Measurements from ENCODE around the gene ZNF423.

The ZNF423 gene

GRCh38 chr16:49822649-49823370 lies 33.1 kb downstream of the ZNF423 start:
- DNase-seq = no peak

GRCh38 chr16:49821614-49822282 lies 34.2 kb downstream of the ZNF423 start:
- DNase-seq = no peak

GRCh38 chr16:49821156-49821555 lies 34.8 kb downstream of the ZNF423 start:
- DNase-seq = no peak

GRCh38 chr16:49817754-49818507 lies 38.0 kb downstream of the ZNF423 start:
- no peak for DNase-seq

- DNase-seq = no peak
These were observed 39.0 kb downstream of the ZNF423 start for GRCh38 chr16:49816875-49817274.

GRCh38 chr16:49811644-49812334 lies 44.1 kb downstream of the ZNF423 start:
- DNase-seq = no peak

- DNase-seq = no peak
These were observed 45.1 kb downstream of the ZNF423 start for GRCh38 chr16:49810831-49811230.

- no peak for DNase-seq
These were observed 46.4 kb downstream of the ZNF423 start for GRCh38 chr16:49809561-49809960.

- no peak for DNase-seq
These were observed 46.9 kb downstream of the ZNF423 start for GRCh38 chr16:49809062-49809461.

- no peak for DNase-seq
These were observed 49.5 kb downstream of the ZNF423 start for GRCh38 chr16:49806446-49806845.

- DNase-seq = no peak
These were observed 54.6 kb downstream of the ZNF423 start for GRCh38 chr16:49801290-49801689.

- DNase-seq = no peak
These were observed 55.0 kb downstream of the ZNF423 start for GRCh38 chr16:49800876-49801275.

- DNase-seq = no peak
These were observed 55.5 kb downstream of the ZNF423 start for GRCh38 chr16:49800441-49800840.

GRCh38 chr16:49799172-49799571 lies 56.7 kb downstream of the ZNF423 start:
- no peak for DNase-seq

- no peak for DNase-seq
These were observed 60.4 kb downstream of the ZNF423 start for GRCh38 chr16:49795513-49795912.

- DNase-seq = no peak
These were observed 62.7 kb downstream of the ZNF423 start for GRCh38 chr16:49793244-49793643.

GRCh38 chr16:49789616-49790015 lies 66.3 kb downstream of the ZNF423 start:
- DNase-seq = no peak

GRCh38 chr16:49788986-49789385 lies 66.9 kb downstream of the ZNF423 start:
- no peak for DNase-seq

- DNase-seq = no peak
These were observed 67.3 kb downstream of the ZNF423 start for GRCh38 chr16:49788572-49788971.

- DNase-seq = no peak
These were observed 68.9 kb downstream of the ZNF423 start for GRCh38 chr16:49786926-49787557.

- no peak for DNase-seq
These were observed 69.9 kb downstream of the ZNF423 start for GRCh38 chr16:49785970-49786369.

GRCh38 chr16:49782405-49782804 lies 73.5 kb downstream of the ZNF423 start:
- no peak for DNase-seq

GRCh38 chr16:49781401-49781800 lies 74.5 kb downstream of the ZNF423 start:
- no peak for DNase-seq

Data from activated CD4-positive, alpha-beta T cell treated with anti-CD3 and anti-CD28 coated beads, Interleukin-2, amount 50 U/mL, for 48 hours (primary cell).